Keratinocyte (primary cell): ENCODE results near the gene C11orf97. TPM values are rescaled to one million over a fixed set of nuclear protein-coding genes. Genes with fewer than 3 reads are reported as not detected.
"Not testable (repeated sequence)": the region's sequence is repeated elsewhere in the genome, so short reads cannot be mapped to it uniquely, and the experiment has no call there.

Experiments
- DNase-seq: peaks from one replicate; pipeline ENCODE4 v3.0.0-alpha.2; 2011; ENCODE audit warnings: low read depth, missing footprints, low spot score
- FAIRE-seq: peaks from 2 replicates; lab custom pipeline; 2011; peaks lifted over from hg19 to GRCh38; lab: Jason Lieb, UNC
- H2AFZ ChIP-seq: 2 replicates; pipeline ENCODE4 v1.6.0; 2012; ENCODE audit warnings: low read length, control low read depth, inconsistent platforms; ENCODE audit not compliant: control insufficient read depth
- H3K27ac ChIP-seq: 2 replicates; pipeline ENCODE4 v1.5.1; 2011; ENCODE audit warnings: low read length; ENCODE audit not compliant: control insufficient read depth, insufficient read depth
- H3K27me3 ChIP-seq: 3 replicates; pipeline ENCODE4 v1.6.0; 2011; ENCODE audit warnings: low read length; ENCODE audit not compliant: control insufficient read depth, insufficient read depth; ENCODE audit errors: extremely low read depth
- H3K36me3 ChIP-seq, 2 experiments: 2 replicates in 1 of 2; 3 replicates in 1 of 2; pipeline ENCODE4 v1.5.1; 2011; ENCODE audit warnings: low read length in 2 of 2, mild to moderate bottlenecking in 1 of 2; ENCODE audit not compliant: control insufficient read depth in 2 of 2, insufficient read depth in 2 of 2; ENCODE audit errors: extremely low read depth in 1 of 2
- H3K4me1 ChIP-seq: 3 replicates; pipeline ENCODE4 v1.5.1; 2011; ENCODE audit warnings: low read length; ENCODE audit not compliant: control insufficient read depth, insufficient read depth; ENCODE audit errors: extremely low read depth
- H3K4me2 ChIP-seq: 3 replicates; pipeline ENCODE4 v1.6.0; 2011; ENCODE audit warnings: low read depth, low read length; ENCODE audit not compliant: control insufficient read depth, insufficient read depth; ENCODE audit errors: extremely low read depth
- H3K4me3 ChIP-seq, 3 experiments: fragments of 200-600 bp in 1 of 3; sonication (generic) in 1 of 3; 2 replicates in 2 of 3; 3 replicates in 1 of 3; pipeline ENCODE4 v1.5.1; 2011 to 2016; ENCODE audit warnings: low read length in 3 of 3, mild to moderate bottlenecking in 3 of 3, control low read depth in 2 of 3, inconsistent platforms in 1 of 3, low read depth in 1 of 3, mixed read lengths in 1 of 3, mixed run types in 1 of 3, moderate library complexity in 1 of 3; ENCODE audit not compliant: control insufficient read depth in 2 of 3, insufficient read depth in 2 of 3; ENCODE audit errors: extremely low read depth in 1 of 3
- H3K79me2 ChIP-seq: 2 replicates; pipeline ENCODE4 v1.6.0; 2012; ENCODE audit warnings: low read length; ENCODE audit not compliant: control insufficient read depth, insufficient read depth
- H3K9ac ChIP-seq: 3 replicates; pipeline ENCODE4 v1.6.0; 2011; ENCODE audit warnings: low read length; ENCODE audit not compliant: control insufficient read depth, insufficient read depth; ENCODE audit errors: extremely low read depth
- H3K9me1 ChIP-seq: 3 replicates; pipeline ENCODE4 v1.6.0; 2011; ENCODE audit warnings: low read length; ENCODE audit not compliant: control insufficient read depth, insufficient read depth; ENCODE audit errors: extremely low read depth
- H3K9me3 ChIP-seq: 2 replicates; pipeline ENCODE4 v1.5.1; 2012; ENCODE audit warnings: low read depth, low read length; ENCODE audit not compliant: control insufficient read depth
- H4K20me1 ChIP-seq: 3 replicates; pipeline ENCODE4 v1.6.0; 2011; ENCODE audit warnings: low read length; ENCODE audit not compliant: control insufficient read depth, insufficient read depth; ENCODE audit errors: extremely low read depth
- CTCF ChIP-seq, 3 experiments: IDR thresholded peaks in 1 of 3; conservative IDR thresholded peaks in 1 of 3; optimal IDR thresholded peaks in 1 of 3; 2 replicates in 2 of 3; 3 replicates in 1 of 3; pipeline versions ENCODE3 to v1.5.1; 2011; ENCODE audit warnings: low read length in 3 of 3, mild to moderate bottlenecking in 3 of 3, moderate library complexity in 2 of 3, control low read depth in 1 of 3, inconsistent platforms in 1 of 3; ENCODE audit not compliant: insufficient read depth in 2 of 3; ENCODE audit errors: extremely low read depth in 1 of 3
- EZH2 ChIP-seq: IDR thresholded peaks from one replicate; pipeline ENCODE4 v1.6.1; 2012; ENCODE audit warnings: inconsistent platforms, mild to moderate bottlenecking, low read length, moderate library complexity
- dilution Hi-C: fragments of 300-500 bp; cut with MboI; formaldehyde crosslinking; loops from one replicate; pipeline ENCODE4 v1.7.0; 2020; ENCODE audit warnings: low sequenced_read_pairs; ENCODE audit not compliant: extremely low pct_ligation_motif_present
- polyA plus RNA-seq, 5 experiments: library from polyadenylated mRNA; depleted of rRNA in 3 of 5; stranded (reverse) in 3 of 5; stranded (forward) in 1 of 5; unstranded in 1 of 5; fragments of >200 nt; gene quantifications; 1 replicate in 1 of 5; 2 replicates in 3 of 5; 3 replicates in 1 of 5; pipeline versions ENCODE4 v1.2.1 to v1.2.3, GENCODE V29; 2011 to 2012; ENCODE audit warnings: missing spikeins in 2 of 5, low read depth in 1 of 5, low replicate concordance in 1 of 5

The C11orf97 gene
- polyA plus RNA-seq, 1 donor (not counting 4 experiments of a cell fraction or from before 2014, with no cell fraction given) = not detected

- Histone ChIP-seq H2AFZ (no peak overlapping the region), H3K27me3 (no peaks in the 10 kb centered on the region), H3K79me2 (no peaks in the 10 kb centered on the region), H3K27ac (no peak overlapping the region), H3K4me3 (no peak overlapping the region), H3K9ac (no peak overlapping the region), H3K9me1 (no peaks in the 10 kb centered on the region), H3K4me2 (no peak overlapping the region), H3K9me3 (no peaks in the 10 kb centered on the region), H3K4me1 (peaks cover 5% of the 10 kb centered on the region), H3K36me3 (no peaks in the 10 kb centered on the region), H4K20me1 (no peaks in the 10 kb centered on the region)
- dilution Hi-C loops = no loop called here
- no peak for DNase-seq
- no peak for TF ChIP-seq EZH2
- TF ChIP-seq CTCF (optimal IDR thresholded peaks at IDR 0.05 in 1 of 3, IDR thresholded peaks at IDR 0.05 in 1 of 3, conservative IDR thresholded peaks at IDR 0.05 in 1 of 3; ENCODE audit: extremely low read depth in 1 of 3, insufficient read depth in 2 of 3, low read length in 3 of 3) = no peak
- FAIRE-seq = no peak
Measured at GRCh38 chr11:94568717-94569116, 56.5 kb downstream of the C11orf97 start.

GRCh38 chr11:94572975-94573374 is 60.7 kb downstream of the C11orf97 start:
- H3K4me1 ChIP-seq, H3K36me3 ChIP-seq, FAIRE-seq, H4K20me1 ChIP-seq, H3K9ac ChIP-seq, DNase-seq, H3K27ac ChIP-seq, H3K4me3 ChIP-seq, dilution Hi-C loops, H3K79me2 ChIP-seq, H3K27me3 ChIP-seq, H3K4me2 ChIP-seq, H3K9me1 ChIP-seq, H3K9me3 ChIP-seq, H2AFZ ChIP-seq: not testable (repeated sequence)
